K562 (cell line): ENCODE data around the gene GABPB2. TPM values are rescaled to one million over a fixed set of nuclear protein-coding genes. Genes with fewer than 3 reads are reported as not detected.

ENCODE experiments used
- BHLHE40 ChIP-seq: IDR thresholded peaks from 2 replicates; pipeline ENCODE4 v1.6.1; 2011; ENCODE audit warnings: low read length, improper control_type of control experiment
- CCNT2 ChIP-seq: IDR thresholded peaks from 2 replicates; pipeline ENCODE4 v1.6.1; 2011; ENCODE audit warnings: borderline replicate concordance, low read depth, mild to moderate bottlenecking, moderate library complexity, mixed read lengths, low read length; ENCODE audit not compliant: insufficient read length; ENCODE audit errors: extremely low read depth
- CEBPG ChIP-seq, 3 experiments: fragments of 200-800 bp in 1 of 3; sonication (Bioruptor generic) in 1 of 3; sonication (generic) in 1 of 3; formaldehyde crosslinking in 1 of 3; IDR thresholded peaks in 2 of 3; conservative IDR thresholded peaks in 1 of 3; 2 replicates each; pipeline versions ENCODE4 v1.6.1 to v1.8.0; 2016 to 2022; ENCODE audit warnings: missing compliant biosample characterization in 2 of 3, missing genetic modification characterization in 2 of 3, mild to moderate bottlenecking in 1 of 3, missing genetic modification reagents in 1 of 3
- KDM1A ChIP-seq, 2 experiments: fragments of 450-650 bp; IDR thresholded peaks; 2 replicates each; pipeline ENCODE4 v1.6.1; 2016; ENCODE audit warnings: mild to moderate bottlenecking in 2 of 2
- KDM2B ChIP-seq: fragments of 250-450 bp; sonication (Bioruptor Pico); IDR thresholded peaks from 2 replicates; pipeline ENCODE4 v1.8.0; 2021; ENCODE audit warnings: mild to moderate bottlenecking, moderate library complexity
- LEF1 ChIP-seq: fragments of 450-650 bp; IDR thresholded peaks from 2 replicates; pipeline ENCODE4 v1.6.1; 2016; ENCODE audit warnings: mild to moderate bottlenecking
- MEF2A ChIP-seq: IDR thresholded peaks from 2 replicates; pipeline ENCODE4 v1.6.1; 2011; ENCODE audit warnings: low read depth, mild to moderate bottlenecking, low read length, moderate library complexity; ENCODE audit not compliant: control insufficient read depth
- MTA3 ChIP-seq: fragments of 450-650 bp; formaldehyde crosslinking; IDR thresholded peaks from 2 replicates; pipeline ENCODE4 v1.6.1; 2017; ENCODE audit warnings: mild to moderate bottlenecking, borderline replicate concordance
- NCOA4 ChIP-seq: fragments of 450-650 bp; IDR thresholded peaks from 2 replicates; pipeline ENCODE4 v1.6.1; 2018; ENCODE audit warnings: mild to moderate bottlenecking; ENCODE audit not compliant: partially characterized antibody
- NFYB ChIP-seq: IDR thresholded peaks from 2 replicates; pipeline ENCODE4 v1.6.1; 2011; ENCODE audit warnings: mild to moderate bottlenecking, moderate library complexity; ENCODE audit not compliant: insufficient read length; ENCODE audit errors: extremely low read depth
- POLR2H ChIP-seq: IDR thresholded peaks from 2 replicates; pipeline ENCODE4 v1.6.1; 2016; ENCODE audit warnings: missing genetic modification characterization, low read depth, mild to moderate bottlenecking, control low read depth, missing compliant biosample characterization, moderate library complexity
- RAD21 ChIP-seq, 2 experiments: fragments of 250-450 bp in 1 of 2; fragments of 450-650 bp in 1 of 2; sonication (Bioruptor Pico) in 1 of 2; formaldehyde crosslinking in 1 of 2; IDR thresholded peaks in 1 of 2; conservative IDR thresholded peaks in 1 of 2; 2 replicates each; pipeline versions ENCODE4 v1.4.0 to v1.8.0; 2020 to 2022; ENCODE audit warnings: mild to moderate bottlenecking in 2 of 2, moderate library complexity in 1 of 2
- SMARCB1 ChIP-seq: IDR thresholded peaks from 2 replicates; pipeline ENCODE4 v1.6.1; 2011; ENCODE audit warnings: improper control_type of control experiment, low read depth; ENCODE audit not compliant: insufficient read length
- SRSF3 ChIP-seq: fragments of 200-400 bp; formaldehyde crosslinking; IDR thresholded peaks from 2 replicates; pipeline ENCODE4 v1.6.1; 2016; ENCODE audit warnings: mild to moderate bottlenecking, low read length, moderate library complexity; ENCODE audit not compliant: insufficient read depth
- THRAP3 ChIP-seq: fragments of 450-650 bp; IDR thresholded peaks from 2 replicates; pipeline ENCODE4 v1.6.1; 2016; ENCODE audit warnings: mild to moderate bottlenecking, inconsistent platforms, borderline replicate concordance
- ZNF140 ChIP-seq: fragments of 250-450 bp; sonication (Bioruptor Pico); IDR thresholded peaks from 2 replicates; pipeline ENCODE4 v1.8.0; 2021; ENCODE audit warnings: moderate library complexity, mild to moderate bottlenecking, inconsistent platforms
- ZNF143 ChIP-seq: sonication (generic); formaldehyde crosslinking; IDR thresholded peaks from 2 replicates; pipeline ENCODE4 v1.9.0; 2022; ENCODE audit warnings: mild to moderate bottlenecking, missing genetic modification reagents
- ZNF3 ChIP-seq: fragments of 250-450 bp; sonication (Bioruptor Pico); IDR thresholded peaks from 2 replicates; pipeline ENCODE4 v1.5.0; 2021; ENCODE audit warnings: mild to moderate bottlenecking, moderate library complexity
- ZNF347 ChIP-seq: fragments of 450-650 bp; formaldehyde crosslinking; IDR thresholded peaks from 2 replicates; pipeline ENCODE4 v1.4.0; 2020; ENCODE audit warnings: low read depth, mild to moderate bottlenecking, moderate library complexity
- ZNF41 ChIP-seq: fragments of 250-450 bp; sonication (Bioruptor Pico); conservative IDR thresholded peaks from 2 replicates; pipeline ENCODE4 v1.4.0; 2020; ENCODE audit warnings: mild to moderate bottlenecking
- ZNF696 ChIP-seq: fragments of 250-450 bp; sonication (Bioruptor Pico); conservative IDR thresholded peaks from 2 replicates; pipeline ENCODE4 v1.4.0; 2020; ENCODE audit warnings: mild to moderate bottlenecking, moderate library complexity
- polyA plus RNA-seq, 8 experiments: library from polyadenylated mRNA; depleted of rRNA in 4 of 8; stranded (reverse) in 5 of 8; unstranded in 3 of 8; fragments of >200 nt; fragmentation: Nextera tagmentation in 2 of 8; fragmentation: Illumina TruSeq in 1 of 8; extraction: Ambion mirVana in 2 of 8; extraction: Trizol in 1 of 8; gene quantifications; 2 replicates each; pipeline versions ENCODE4 v1.2.1 to v1.2.3, GENCODE V29; 2011 to 2014; ENCODE audit warnings: inconsistent platforms in 1 of 8, missing spikeins in 1 of 8
- total RNA-seq, 7 experiments: library from RNA; depleted of rRNA in 6 of 7; stranded (reverse); fragments of >200 nt in 6 of 7; fragmentation: Illumina TruSeq in 2 of 7; extraction: Trizol in 2 of 7; gene quantifications; 2 replicates each; pipeline versions ENCODE4 v1.2.1 to v1.2.3, GENCODE V29; 2011 to 2021; ENCODE audit warnings: low replicate concordance in 1 of 7
- TF ChIP-seq, protein P1 (sequence below): sonication (generic); formaldehyde crosslinking; IDR thresholded peaks from 2 replicates; pipeline ENCODE4 v1.9.0; 2022; ENCODE audit warnings: mild to moderate bottlenecking, missing genetic modification reagents
- TF ChIP-seq, protein P2 (sequence below), 3 experiments: IDR thresholded peaks in 2 of 3; conservative IDR thresholded peaks in 1 of 3; 2 replicates each; pipeline ENCODE4 v1.5.1; 2011 to 2012; ENCODE audit warnings: low read length in 3 of 3, mild to moderate bottlenecking in 3 of 3, control low read depth in 2 of 3, improper control_type of control experiment in 1 of 3, inconsistent platforms in 1 of 3, low read depth in 1 of 3, mixed read lengths in 1 of 3, moderate library complexity in 1 of 3; ENCODE audit not compliant: insufficient read depth in 2 of 3

GABPB2 gene
- total and polyA plus RNA-seq, 9 of the 15 experiments (the other 6 are each of a cell fraction or from before 2014, with no cell fraction given) = 2.2 to 13.3 (median 6.1) TPM

DNA sequence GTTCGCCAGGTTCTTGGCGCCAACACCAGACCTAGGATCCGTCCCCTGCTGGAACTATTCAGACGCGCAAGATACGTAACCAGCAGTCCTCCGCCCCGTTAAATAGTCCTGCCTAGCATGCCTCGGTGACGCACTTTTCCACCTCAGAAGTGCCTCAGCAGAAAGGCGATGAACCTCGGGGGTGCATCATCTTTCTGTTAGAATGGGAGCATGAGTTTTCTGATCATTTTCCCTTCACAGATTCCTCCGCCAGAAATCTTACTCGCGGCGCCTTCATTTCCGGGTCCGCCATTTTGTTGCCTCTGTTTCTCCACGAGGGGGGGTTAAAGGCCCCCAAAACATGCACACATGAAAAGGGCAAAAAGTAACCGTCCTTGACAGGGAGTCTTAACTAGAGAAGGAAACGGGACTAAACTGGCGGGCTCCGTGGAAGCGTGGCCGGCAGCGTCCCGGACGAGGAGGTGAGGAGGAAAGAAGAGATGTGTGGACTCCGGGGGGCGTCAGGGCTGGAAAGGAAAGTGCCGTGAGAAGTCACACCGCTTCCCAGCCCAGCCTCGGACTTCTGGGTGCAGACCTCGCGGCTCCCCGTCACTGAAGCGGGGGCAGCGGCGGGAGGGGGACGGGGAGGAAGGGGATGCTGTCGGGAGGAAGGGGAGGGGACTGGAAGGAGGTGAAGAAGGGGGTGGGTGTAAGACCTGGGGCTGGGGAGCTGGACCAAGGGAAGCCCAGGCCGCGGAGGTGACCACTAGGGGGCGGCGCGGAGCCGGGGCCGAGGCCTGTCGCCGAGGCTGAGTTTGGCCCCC lies at the start of gene GABPB2 (continued):
- 0 out of 2 replicates have a peak, but pooled peaks have one; percentile 56 for TF ChIP-seq CEBPG (CRISPR knock-in tag; IDR thresholded peaks at IDR 0.05)
- peak in 1 of 2 experiments; percentile 45; a peak in 1 of 4 replicates for TF ChIP-seq CEBPG (tag; conservative IDR thresholded peaks at IDR 0.05 in 1 of 2, IDR thresholded peaks at IDR 0.05 in 1 of 2)
- TF ChIP-seq POLR2H = peak; percentile 63; the same call in 1 of the 2 replicates
- 0 out of 2 replicates have a peak, but pooled peaks have one; percentile 52 for TF ChIP-seq ZNF41 (CRISPR knock-in tag)
- TF ChIP-seq, protein P1, sequence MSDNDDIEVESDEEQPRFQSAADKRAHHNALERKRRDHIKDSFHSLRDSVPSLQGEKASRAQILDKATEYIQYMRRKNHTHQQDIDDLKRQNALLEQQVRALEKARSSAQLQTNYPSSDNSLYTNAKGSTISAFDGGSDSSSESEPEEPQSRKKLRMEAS (CRISPR knock-in tag) = peak; percentile 75
- TF ChIP-seq SRSF3 = no peak
- TF ChIP-seq THRAP3 = peak; percentile 88; the same call in 1 of the 2 replicates
- TF ChIP-seq ZNF347 (CRISPR knock-in tag) = no peak
- no peak for TF ChIP-seq NCOA4
- TF ChIP-seq CCNT2 = no peak
- TF ChIP-seq ZNF143 (CRISPR knock-in tag) = peak; percentile 59; the same call in 1 of the 2 replicates
- no peak for TF ChIP-seq SMARCB1
- no peak for TF ChIP-seq ZNF3 (CRISPR knock-in tag)
- TF ChIP-seq MTA3 = peak; percentile 96
- TF ChIP-seq BHLHE40 = peak; percentile 57
- TF ChIP-seq KDM2B (CRISPR knock-in tag) = 0 out of 2 replicates have a peak, but pooled peaks have one; percentile 32
- peak; percentile 56 for TF ChIP-seq LEF1
- TF ChIP-seq RAD21 (CRISPR knock-in tag; conservative IDR thresholded peaks at IDR 0.05 in 1 of 2, IDR thresholded peaks at IDR 0.05 in 1 of 2) = peak; percentile 48
- TF ChIP-seq, protein P2, sequence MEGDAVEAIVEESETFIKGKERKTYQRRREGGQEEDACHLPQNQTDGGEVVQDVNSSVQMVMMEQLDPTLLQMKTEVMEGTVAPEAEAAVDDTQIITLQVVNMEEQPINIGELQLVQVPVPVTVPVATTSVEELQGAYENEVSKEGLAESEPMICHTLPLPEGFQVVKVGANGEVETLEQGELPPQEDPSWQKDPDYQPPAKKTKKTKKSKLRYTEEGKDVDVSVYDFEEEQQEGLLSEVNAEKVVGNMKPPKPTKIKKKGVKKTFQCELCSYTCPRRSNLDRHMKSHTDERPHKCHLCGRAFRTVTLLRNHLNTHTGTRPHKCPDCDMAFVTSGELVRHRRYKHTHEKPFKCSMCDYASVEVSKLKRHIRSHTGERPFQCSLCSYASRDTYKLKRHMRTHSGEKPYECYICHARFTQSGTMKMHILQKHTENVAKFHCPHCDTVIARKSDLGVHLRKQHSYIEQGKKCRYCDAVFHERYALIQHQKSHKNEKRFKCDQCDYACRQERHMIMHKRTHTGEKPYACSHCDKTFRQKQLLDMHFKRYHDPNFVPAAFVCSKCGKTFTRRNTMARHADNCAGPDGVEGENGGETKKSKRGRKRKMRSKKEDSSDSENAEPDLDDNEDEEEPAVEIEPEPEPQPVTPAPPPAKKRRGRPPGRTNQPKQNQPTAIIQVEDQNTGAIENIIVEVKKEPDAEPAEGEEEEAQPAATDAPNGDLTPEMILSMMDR (IDR thresholded peaks at IDR 0.05 in 2 of 3, conservative IDR thresholded peaks at IDR 0.05 in 1 of 3; ENCODE audit: insufficient read depth in 2 of 3, low read depth in 1 of 3, low read length in 3 of 3) = peak; percentile 76 to 88 (median 86)
- no peak for TF ChIP-seq MEF2A
- no peak for TF ChIP-seq NFYB
- TF ChIP-seq ZNF696 (CRISPR knock-in tag) = no peak
- TF ChIP-seq KDM1A (IDR thresholded peaks at IDR 0.05) = peak; percentile 5 to 34
- TF ChIP-seq ZNF140 = no peak
